ENCODE data around the gene KLHL21. TPM values are rescaled to one million over a fixed set of nuclear protein-coding genes. Genes with fewer than 3 reads are reported as not detected.

The KLHL21 gene
- total and polyA plus RNA-seq, 9 of the 15 experiments (the other 6 are each of a cell fraction or from before 2014, with no cell fraction given), result 2.1 to 42.1 (median 17.5) TPM

DNA sequence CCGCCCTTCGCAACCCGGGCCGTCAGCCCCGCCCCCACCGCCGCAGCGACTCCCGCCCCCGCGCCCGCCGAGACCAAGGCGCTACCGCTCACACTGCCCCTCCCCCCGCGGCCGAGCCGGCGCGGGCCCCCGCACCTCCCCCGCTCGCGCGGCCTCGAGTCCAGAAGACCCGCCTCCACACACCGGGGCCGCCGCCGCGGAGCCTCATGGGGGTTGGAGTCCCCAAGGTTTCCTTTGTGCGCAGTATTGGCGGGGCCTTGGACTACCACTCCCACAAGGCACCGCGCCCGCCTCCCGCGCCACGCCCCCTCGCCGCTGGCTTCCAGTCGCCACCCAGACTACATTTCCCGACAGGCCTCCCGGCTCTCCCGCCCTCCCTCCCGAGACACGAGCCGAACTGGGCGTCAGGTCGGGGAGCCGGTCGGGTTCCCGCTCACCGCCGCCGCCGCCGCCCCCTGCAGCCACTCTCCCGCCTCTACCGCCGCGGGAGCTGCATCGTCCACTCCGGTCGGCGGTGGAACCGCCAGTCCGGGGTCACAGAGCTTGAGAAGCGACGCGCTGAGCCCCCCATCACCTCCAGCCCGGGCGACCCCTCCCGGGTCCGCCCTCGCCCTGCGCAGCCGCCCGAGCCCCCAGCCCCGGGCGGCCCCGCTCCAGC is 10.8 kb upstream of the KLHL21 start, which contains the start of gene PHF13 (continued):
- TF ChIP-seq MGA (IDR thresholded peaks at IDR 0.05), result no peak
- no peak for TF ChIP-seq ZNF507 (tag; conservative IDR thresholded peaks at IDR 0.05)
- peak; percentile 91 for TF ChIP-seq PCBP1 (IDR thresholded peaks at IDR 0.05; ENCODE audit: low read depth, low read length, poor library complexity, severe bottlenecking)
- TF ChIP-seq RFX5 (IDR thresholded peaks at IDR 0.05; ENCODE audit: low read depth, low read length), result no peak
- peak; percentile 22 for TF ChIP-seq ZFX (CRISPR knock-in tag; IDR thresholded peaks at IDR 0.05)
- TF ChIP-seq TBP (optimal IDR thresholded peaks at IDR 0.05; ENCODE audit: low read depth, low read length), result peak; percentile 47
- TF ChIP-seq ZNF239 (CRISPR knock-in tag; IDR thresholded peaks at IDR 0.05), result no peak
- peak; percentile 35; the same call in 1 of the 2 replicates for TF ChIP-seq RREB1 (CRISPR knock-in tag; IDR thresholded peaks at IDR 0.05)
- TF ChIP-seq ZNF780A (CRISPR knock-in tag; IDR thresholded peaks at IDR 0.05), result no peak
- TF ChIP-seq SIN3A (IDR thresholded peaks at IDR 0.05; ENCODE audit: borderline replicate concordance in 2 of 2, control insufficient read depth in 1 of 2, low read depth in 2 of 2, low read length in 2 of 2), result peak in 1 of 2 experiments; percentile 76; a peak in 1 of 4 replicates
